ENCODE measurements around the gene L3MBTL4.
"Not testable (repeated sequence)": the region's sequence is repeated elsewhere in the genome, so short reads cannot be mapped to it uniquely, and the experiment has no call there.

Gene L3MBTL4

GRCh38 chr18:6150430-6150829 is 264.3 kb downstream of the L3MBTL4 start:
- H3K36me3 ChIP-seq (ENCODE audit: control insufficient read depth in 5 of 5, insufficient read depth in 5 of 5, low read length in 5 of 5), result no peaks in the 10 kb centered on the region
- H3K9me3 ChIP-seq (ENCODE audit: control insufficient read depth in 5 of 5, low read length in 5 of 5), result peaks cover 0 to 3% (median 0%) of the 10 kb centered on the region in 5 donors
- H3K4me1 ChIP-seq (ENCODE audit: control insufficient read depth in 5 of 5, insufficient read depth in 5 of 5, low read length in 5 of 5), result peaks cover 0 to 4% (median 0%) of the 10 kb centered on the region in 5 donors
- H3K4me3 ChIP-seq (ENCODE audit: low read depth in 1 of 5, low read length in 5 of 5), result no peak overlapping the region
- no peak overlapping the region for H3K27ac ChIP-seq (ENCODE audit: low read depth, low read length)
- no peaks in the 10 kb centered on the region for H3K27me3 ChIP-seq (ENCODE audit: control insufficient read depth in 5 of 5, insufficient read depth in 4 of 5, low read length in 5 of 5)
- H3K9ac ChIP-seq (ENCODE audit: low read length in 5 of 5), result no peak overlapping the region

GRCh38 chr18:6146307-6146661 is 268.4 kb downstream of the L3MBTL4 start:
- Histone ChIP-seq H3K4me3 (ENCODE audit: low read depth in 1 of 5, low read length in 5 of 5) (no peak overlapping the region), H3K36me3 (ENCODE audit: control insufficient read depth in 5 of 5, insufficient read depth in 5 of 5, low read length in 5 of 5) (no peaks in the 10 kb centered on the region), H3K27ac (ENCODE audit: low read depth, low read length) (no peak overlapping the region), H3K9ac (ENCODE audit: low read length in 5 of 5) (no peak overlapping the region), H3K27me3 (ENCODE audit: control insufficient read depth in 5 of 5, insufficient read depth in 4 of 5, low read length in 5 of 5) (no peaks in the 10 kb centered on the region), H3K4me1 (ENCODE audit: control insufficient read depth in 5 of 5, insufficient read depth in 5 of 5, low read length in 5 of 5) (peaks cover 0 to 4% (median 0%) of the 10 kb centered on the region in 5 donors), H3K9me3 (ENCODE audit: control insufficient read depth in 5 of 5, low read length in 5 of 5) (no peaks in the 10 kb centered on the region)

DNA sequence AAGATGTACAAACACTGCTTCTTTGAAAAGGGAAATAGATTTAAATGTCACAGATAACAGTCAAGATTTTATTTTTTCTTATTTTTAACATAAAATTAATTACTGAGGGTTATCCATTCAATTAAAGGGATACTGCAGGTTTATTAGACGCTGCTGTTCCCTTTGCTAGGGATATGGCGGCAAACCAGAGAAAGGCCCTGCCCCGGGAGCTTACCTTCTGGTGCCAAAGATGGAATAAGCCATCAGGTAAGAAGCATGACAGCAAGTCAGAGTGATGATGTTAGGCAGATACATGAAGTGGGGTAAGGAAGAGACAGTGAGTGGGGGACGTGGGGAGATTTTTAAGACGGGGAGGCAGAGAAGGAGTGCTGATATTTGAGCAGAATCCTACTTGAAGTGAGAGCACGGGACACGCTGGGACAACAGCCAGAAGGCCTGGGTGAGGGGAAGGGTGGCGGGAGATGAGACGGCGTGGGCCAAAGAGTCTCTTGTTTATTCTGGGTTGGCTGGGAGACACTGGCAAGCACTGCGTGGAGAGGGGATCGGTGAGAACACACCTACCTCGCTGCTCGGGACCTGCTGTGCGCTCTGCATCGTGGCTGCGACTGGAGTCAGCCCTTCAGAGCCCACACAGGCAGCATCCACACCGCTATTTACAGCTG is 268.9 kb downstream of the L3MBTL4 start:
- no peak overlapping the region for H3K4me3 ChIP-seq (ENCODE audit: low read depth in 1 of 5, low read length in 5 of 5)
- no peak overlapping the region for H3K9ac ChIP-seq (ENCODE audit: low read length in 5 of 5)
- H3K9me3 ChIP-seq (ENCODE audit: control insufficient read depth in 5 of 5, low read length in 5 of 5), result no peaks in the 10 kb centered on the region
- H3K27me3 ChIP-seq (ENCODE audit: control insufficient read depth in 5 of 5, insufficient read depth in 4 of 5, low read length in 5 of 5), result no peaks in the 10 kb centered on the region
- H3K27ac ChIP-seq (ENCODE audit: low read depth, low read length), result no peak overlapping the region
- peaks cover 0 to 2% (median 0%) of the 10 kb centered on the region in 5 donors for H3K4me1 ChIP-seq (ENCODE audit: control insufficient read depth in 5 of 5, insufficient read depth in 5 of 5, low read length in 5 of 5)
- H3K36me3 ChIP-seq (ENCODE audit: control insufficient read depth in 5 of 5, insufficient read depth in 5 of 5, low read length in 5 of 5), result no peaks in the 10 kb centered on the region

DNA sequence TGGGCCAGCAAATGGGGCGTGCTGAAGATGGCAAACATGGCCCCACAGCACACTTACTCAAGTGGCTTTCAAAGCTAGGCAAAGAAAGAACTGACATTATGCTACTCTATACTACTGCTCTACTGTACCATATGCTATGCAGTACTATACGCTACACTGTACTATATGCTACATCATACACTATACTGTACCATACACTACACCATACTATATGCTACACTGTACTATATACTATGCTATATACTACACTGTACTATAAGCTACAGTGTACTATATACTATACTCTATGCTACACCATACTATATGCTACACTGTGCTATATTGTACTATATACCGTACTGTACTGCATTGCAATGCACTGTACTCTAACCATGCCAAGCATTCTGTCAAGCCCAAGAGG is 275.7 kb downstream of the L3MBTL4 start:
- Histone ChIP-seq H3K9me3 (ENCODE audit: control insufficient read depth in 5 of 5, low read length in 5 of 5) (peaks cover 0 to 7% (median 0%) of the 10 kb centered on the region in 5 donors), H3K4me3 (ENCODE audit: low read depth in 1 of 5, low read length in 5 of 5) (no peak overlapping the region), H3K27me3 (ENCODE audit: control insufficient read depth in 5 of 5, insufficient read depth in 4 of 5, low read length in 5 of 5) (no peaks in the 10 kb centered on the region), H3K4me1 (ENCODE audit: control insufficient read depth in 5 of 5, insufficient read depth in 5 of 5, low read length in 5 of 5) (peaks cover 0 to 6% (median 0%) of the 10 kb centered on the region in 5 donors), H3K9ac (ENCODE audit: low read length in 5 of 5) (no peak overlapping the region), H3K27ac (ENCODE audit: low read depth, low read length) (no peak overlapping the region), H3K36me3 (ENCODE audit: control insufficient read depth in 5 of 5, insufficient read depth in 5 of 5, low read length in 5 of 5) (no peaks in the 10 kb centered on the region)

GRCh38 chr18:6135901-6136300 is 278.8 kb downstream of the L3MBTL4 start:
- H3K9me3 ChIP-seq (ENCODE audit: control insufficient read depth in 5 of 5, low read length in 5 of 5); H3K4me3 ChIP-seq (ENCODE audit: low read depth in 1 of 5, low read length in 5 of 5); H3K36me3 ChIP-seq (ENCODE audit: control insufficient read depth in 5 of 5, insufficient read depth in 5 of 5, low read length in 5 of 5): not testable (repeated sequence)

GRCh38 chr18:6135029-6135428 is 279.7 kb downstream of the L3MBTL4 start:
- not testable (repeated sequence) for H3K27ac ChIP-seq (ENCODE audit: low read depth, low read length); H3K36me3 ChIP-seq (ENCODE audit: control insufficient read depth in 5 of 5, insufficient read depth in 5 of 5, low read length in 5 of 5); H3K9ac ChIP-seq (ENCODE audit: low read length in 5 of 5); H3K27me3 ChIP-seq (ENCODE audit: control insufficient read depth in 5 of 5, insufficient read depth in 4 of 5, low read length in 5 of 5); H3K4me1 ChIP-seq (ENCODE audit: control insufficient read depth in 5 of 5, insufficient read depth in 5 of 5, low read length in 5 of 5); H3K4me3 ChIP-seq (ENCODE audit: low read depth in 1 of 5, low read length in 5 of 5); H3K9me3 ChIP-seq (ENCODE audit: control insufficient read depth in 5 of 5, low read length in 5 of 5)

More at GRCh38 chr18:6135901-6136300, 278.8 kb downstream of the L3MBTL4 start:
- H3K27ac ChIP-seq (ENCODE audit: low read depth, low read length); H3K9ac ChIP-seq (ENCODE audit: low read length in 5 of 5); H3K4me1 ChIP-seq (ENCODE audit: control insufficient read depth in 5 of 5, insufficient read depth in 5 of 5, low read length in 5 of 5); H3K27me3 ChIP-seq (ENCODE audit: control insufficient read depth in 5 of 5, insufficient read depth in 4 of 5, low read length in 5 of 5): not testable (repeated sequence)

DNA sequence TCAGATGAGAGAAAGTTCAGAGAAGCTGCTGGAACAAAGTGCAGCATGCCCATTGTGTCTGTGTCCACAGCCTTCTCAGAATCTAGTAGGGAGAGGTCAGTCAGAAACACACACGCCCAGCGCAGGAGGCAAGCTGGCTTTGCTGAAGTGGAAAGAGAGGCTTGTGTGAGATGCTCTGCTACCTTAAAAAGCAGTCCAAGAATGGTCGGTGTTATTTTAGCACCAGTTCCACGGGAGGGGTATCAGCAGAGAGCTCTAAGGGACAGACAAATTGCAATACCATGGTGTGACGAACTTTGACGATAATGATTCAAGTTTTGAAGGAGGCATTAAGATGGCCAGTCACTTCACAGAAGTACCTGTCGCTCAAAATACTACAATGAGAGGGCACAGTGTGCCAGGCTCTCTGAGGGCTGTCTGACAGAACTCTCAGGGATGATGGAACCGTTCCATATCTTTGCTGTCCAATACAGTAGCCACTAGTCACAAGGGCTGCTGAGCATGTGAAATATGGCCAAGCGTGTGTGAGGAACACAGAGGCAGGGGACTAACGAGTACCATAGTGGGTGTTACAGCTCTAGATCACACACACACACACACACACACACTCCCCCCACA is 281.9 kb downstream of the L3MBTL4 start:
- H3K4me3 ChIP-seq (ENCODE audit: low read depth in 1 of 5, low read length in 5 of 5), result no peak overlapping the region
- no peaks in the 10 kb centered on the region for H3K36me3 ChIP-seq (ENCODE audit: control insufficient read depth in 5 of 5, insufficient read depth in 5 of 5, low read length in 5 of 5)
- H3K27ac ChIP-seq (ENCODE audit: low read depth, low read length), result no peak overlapping the region
- H3K4me1 ChIP-seq (ENCODE audit: control insufficient read depth in 5 of 5, insufficient read depth in 5 of 5, low read length in 5 of 5), result peaks cover 0 to 6% (median 0%) of the 10 kb centered on the region in 5 donors
- no peaks in the 10 kb centered on the region for H3K27me3 ChIP-seq (ENCODE audit: control insufficient read depth in 5 of 5, insufficient read depth in 4 of 5, low read length in 5 of 5)
- H3K9me3 ChIP-seq (ENCODE audit: control insufficient read depth in 5 of 5, low read length in 5 of 5), result peaks cover 0 to 7% (median 0%) of the 10 kb centered on the region in 5 donors
- H3K9ac ChIP-seq (ENCODE audit: low read length in 5 of 5), result no peak overlapping the region

GRCh38 chr18:6120820-6121279 is 293.9 kb downstream of the L3MBTL4 start:
- H3K9me3 ChIP-seq (ENCODE audit: control insufficient read depth in 5 of 5, low read length in 5 of 5), result peaks cover 0 to 8% (median 6%) of the 10 kb centered on the region in 5 donors
- H3K4me3 ChIP-seq (ENCODE audit: low read depth in 1 of 5, low read length in 5 of 5), result no peak overlapping the region
- no peak overlapping the region for H3K27ac ChIP-seq (ENCODE audit: low read depth, low read length)
- no peaks in the 10 kb centered on the region for H3K4me1 ChIP-seq (ENCODE audit: control insufficient read depth in 5 of 5, insufficient read depth in 5 of 5, low read length in 5 of 5)
- no peaks in the 10 kb centered on the region for H3K36me3 ChIP-seq (ENCODE audit: control insufficient read depth in 5 of 5, insufficient read depth in 5 of 5, low read length in 5 of 5)
- no peaks in the 10 kb centered on the region for H3K27me3 ChIP-seq (ENCODE audit: control insufficient read depth in 5 of 5, insufficient read depth in 4 of 5, low read length in 5 of 5)
- H3K9ac ChIP-seq (ENCODE audit: low read length in 5 of 5), result no peak overlapping the region

DNA sequence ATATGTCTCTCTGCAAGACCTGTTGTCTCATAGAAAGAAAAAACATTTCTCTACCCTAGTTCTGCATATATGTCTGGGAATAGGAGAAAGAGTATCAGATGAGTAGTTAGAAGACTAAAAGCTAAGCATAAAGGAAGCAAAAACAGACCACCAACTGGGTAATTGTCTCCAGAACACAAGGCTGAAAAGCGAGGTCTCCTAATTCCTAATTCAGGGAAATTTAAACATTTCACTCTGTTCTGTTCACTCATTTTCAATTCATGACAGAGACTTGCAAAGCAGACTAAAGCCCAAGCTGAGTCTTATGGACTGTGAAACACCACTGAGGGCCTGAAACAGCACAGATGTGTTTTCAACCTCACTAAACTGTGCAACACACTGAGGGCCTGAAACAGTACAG is 294.9 kb downstream of the L3MBTL4 start:
- Histone ChIP-seq H3K9me3 (ENCODE audit: control insufficient read depth in 5 of 5, low read length in 5 of 5) (no peaks in the 10 kb centered on the region), H3K27me3 (ENCODE audit: control insufficient read depth in 5 of 5, insufficient read depth in 4 of 5, low read length in 5 of 5) (no peaks in the 10 kb centered on the region), H3K27ac (ENCODE audit: low read depth, low read length) (no peak overlapping the region), H3K4me3 (ENCODE audit: low read depth in 1 of 5, low read length in 5 of 5) (no peak overlapping the region), H3K9ac (ENCODE audit: low read length in 5 of 5) (no peak overlapping the region), H3K36me3 (ENCODE audit: control insufficient read depth in 5 of 5, insufficient read depth in 5 of 5, low read length in 5 of 5) (no peaks in the 10 kb centered on the region), H3K4me1 (ENCODE audit: control insufficient read depth in 5 of 5, insufficient read depth in 5 of 5, low read length in 5 of 5) (no peaks in the 10 kb centered on the region)

DNA sequence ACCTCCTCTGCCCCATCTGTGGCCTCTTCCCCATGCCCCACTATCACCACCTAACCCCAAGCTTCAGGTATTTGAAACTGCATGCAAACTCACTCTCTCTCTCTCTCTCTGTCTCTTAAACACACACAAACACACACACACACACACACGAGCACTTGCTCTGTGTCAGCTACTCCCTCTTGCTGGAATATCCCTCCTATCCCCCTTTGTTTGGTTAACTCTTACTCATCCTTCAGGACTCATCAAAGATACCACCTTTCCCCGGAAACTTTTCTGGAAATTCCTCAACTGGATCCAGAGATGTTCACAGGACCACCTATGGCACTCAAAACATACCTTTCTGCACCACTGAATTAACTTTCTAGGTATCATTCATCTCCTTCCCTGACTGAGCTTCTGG is 296.6 kb downstream of the L3MBTL4 start:
- Histone ChIP-seq H3K36me3 (ENCODE audit: control insufficient read depth in 5 of 5, insufficient read depth in 5 of 5, low read length in 5 of 5) (no peaks in the 10 kb centered on the region), H3K9ac (ENCODE audit: low read length in 5 of 5) (no peak overlapping the region), H3K4me1 (ENCODE audit: control insufficient read depth in 5 of 5, insufficient read depth in 5 of 5, low read length in 5 of 5) (no peaks in the 10 kb centered on the region), H3K27me3 (ENCODE audit: control insufficient read depth in 5 of 5, insufficient read depth in 4 of 5, low read length in 5 of 5) (no peaks in the 10 kb centered on the region), H3K4me3 (ENCODE audit: low read depth in 1 of 5, low read length in 5 of 5) (no peak overlapping the region), H3K9me3 (ENCODE audit: control insufficient read depth in 5 of 5, low read length in 5 of 5) (no peaks in the 10 kb centered on the region), H3K27ac (ENCODE audit: low read depth, low read length) (no peak overlapping the region)
